ENCODE data around the gene KANSL1.

DNA sequence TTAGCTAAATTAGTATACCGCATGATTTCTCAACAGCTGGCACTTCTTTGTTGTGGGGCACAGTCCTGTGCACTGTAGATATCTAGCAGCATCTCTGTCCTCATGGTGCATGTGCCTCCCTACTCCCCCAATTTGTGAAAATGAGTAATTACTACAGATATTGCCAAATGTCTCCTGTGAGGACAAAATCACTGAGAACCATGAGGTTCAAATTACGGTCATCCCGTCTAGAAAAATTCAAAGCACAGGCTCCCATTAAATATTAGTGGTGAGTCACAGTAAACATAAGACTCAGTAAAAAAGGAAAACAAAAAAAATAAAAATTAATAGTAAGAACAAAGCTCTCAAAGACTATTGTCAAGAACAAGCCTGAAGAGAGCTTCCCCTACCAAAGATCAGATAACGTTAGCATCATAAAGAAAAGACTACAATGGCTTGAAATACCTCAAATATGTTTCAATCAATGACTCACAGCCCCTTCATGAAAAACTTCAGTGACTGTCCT lies 136.4 kb downstream of the KANSL1 start:
- TF ChIP-seq, protein P1, sequence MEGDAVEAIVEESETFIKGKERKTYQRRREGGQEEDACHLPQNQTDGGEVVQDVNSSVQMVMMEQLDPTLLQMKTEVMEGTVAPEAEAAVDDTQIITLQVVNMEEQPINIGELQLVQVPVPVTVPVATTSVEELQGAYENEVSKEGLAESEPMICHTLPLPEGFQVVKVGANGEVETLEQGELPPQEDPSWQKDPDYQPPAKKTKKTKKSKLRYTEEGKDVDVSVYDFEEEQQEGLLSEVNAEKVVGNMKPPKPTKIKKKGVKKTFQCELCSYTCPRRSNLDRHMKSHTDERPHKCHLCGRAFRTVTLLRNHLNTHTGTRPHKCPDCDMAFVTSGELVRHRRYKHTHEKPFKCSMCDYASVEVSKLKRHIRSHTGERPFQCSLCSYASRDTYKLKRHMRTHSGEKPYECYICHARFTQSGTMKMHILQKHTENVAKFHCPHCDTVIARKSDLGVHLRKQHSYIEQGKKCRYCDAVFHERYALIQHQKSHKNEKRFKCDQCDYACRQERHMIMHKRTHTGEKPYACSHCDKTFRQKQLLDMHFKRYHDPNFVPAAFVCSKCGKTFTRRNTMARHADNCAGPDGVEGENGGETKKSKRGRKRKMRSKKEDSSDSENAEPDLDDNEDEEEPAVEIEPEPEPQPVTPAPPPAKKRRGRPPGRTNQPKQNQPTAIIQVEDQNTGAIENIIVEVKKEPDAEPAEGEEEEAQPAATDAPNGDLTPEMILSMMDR (IDR thresholded peaks at IDR 0.05; ENCODE audit: poor library complexity), result no peak
- TF ChIP-seq EZH2 (IDR thresholded peaks at IDR 0.05; ENCODE audit: borderline replicate concordance) (no peak), EZH2phosphoT487 (IDR thresholded peaks at IDR 0.05; ENCODE audit: low read depth, severe bottlenecking, unreplicated experiment) (no peak)

Data from hepatocyte (in vitro differentiated cells).